Osteoblast (primary cell): Measurements from ENCODE around the gene ZNF737. TPM values are rescaled to one million over a fixed set of nuclear protein-coding genes. Genes with fewer than 3 reads are reported as not detected.
A peak's percentile ranks its signal among the peaks of the same experiment; 100 is the strongest.
"Not testable (repeated sequence)": the region's sequence is repeated elsewhere in the genome, so short reads cannot be mapped to it uniquely, and the experiment has no call there.

Experiments used
- DNase-seq: peaks from one replicate; pipeline ENCODE4 v3.0.0; 2011; ENCODE audit warnings: low spot score, mixed read lengths; ENCODE audit not compliant: insufficient read length; ENCODE audit errors: missing footprints
- H2AFZ ChIP-seq: 2 replicates; pipeline ENCODE4 v1.6.0; 2011; ENCODE audit warnings: mild to moderate bottlenecking, low read length
- H3K27ac ChIP-seq: 2 replicates; pipeline ENCODE4 v1.5.1; 2011; ENCODE audit warnings: mild to moderate bottlenecking, low read depth, low read length, moderate library complexity
- H3K27me3 ChIP-seq: 2 replicates; pipeline ENCODE4 v1.6.0; 2012; ENCODE audit warnings: mild to moderate bottlenecking, control low read depth, inconsistent platforms, low read length, moderate library complexity; ENCODE audit not compliant: insufficient read depth
- H3K36me3 ChIP-seq: 2 replicates; pipeline ENCODE4 v1.5.1; 2011; ENCODE audit warnings: mild to moderate bottlenecking, low read length, control low read depth, moderate library complexity; ENCODE audit not compliant: insufficient read depth
- H3K4me1 ChIP-seq: 2 replicates; pipeline ENCODE4 v1.5.1; 2011; ENCODE audit warnings: mild to moderate bottlenecking, low read length, control low read depth, moderate library complexity; ENCODE audit not compliant: insufficient read depth
- H3K4me2 ChIP-seq: 2 replicates; pipeline ENCODE4 v1.6.0; 2011; ENCODE audit warnings: mild to moderate bottlenecking, low read length; ENCODE audit not compliant: insufficient read depth
- H3K4me3 ChIP-seq: fragments of 200-600 bp; sonication (generic); 3 replicates; pipeline ENCODE4 v1.5.1; 2012; ENCODE audit warnings: mild to moderate bottlenecking, low read length, inconsistent platforms; ENCODE audit not compliant: insufficient read depth
- H3K79me2 ChIP-seq: 2 replicates; pipeline ENCODE4 v1.6.0; 2012; ENCODE audit warnings: mild to moderate bottlenecking, low read length, control low read depth, inconsistent platforms; ENCODE audit not compliant: insufficient read depth
- H3K9me3 ChIP-seq: 2 replicates; pipeline ENCODE4 v1.5.1; 2011; ENCODE audit warnings: low read depth, low read length, control low read depth
- H4K20me1 ChIP-seq: 2 replicates; pipeline ENCODE4 v1.6.0; 2012; ENCODE audit warnings: mild to moderate bottlenecking, low read length, control low read depth; ENCODE audit not compliant: insufficient read depth
- total RNA-seq: library from RNA; depleted of rRNA; stranded (reverse); fragments of >200 nt; gene quantifications from 2 replicates; pipeline ENCODE4 v1.2.3, GENCODE V29; 2012
- TF ChIP-seq, protein P1 (sequence below): IDR thresholded peaks from 2 replicates; pipeline ENCODE4 v1.5.1; 2011; ENCODE audit warnings: mild to moderate bottlenecking, low read depth, low read length, moderate library complexity; ENCODE audit errors: extremely low read depth

The ZNF737 gene
- total RNA-seq, result 9.8 and 14.7 TPM in 2 replicates

DNA sequence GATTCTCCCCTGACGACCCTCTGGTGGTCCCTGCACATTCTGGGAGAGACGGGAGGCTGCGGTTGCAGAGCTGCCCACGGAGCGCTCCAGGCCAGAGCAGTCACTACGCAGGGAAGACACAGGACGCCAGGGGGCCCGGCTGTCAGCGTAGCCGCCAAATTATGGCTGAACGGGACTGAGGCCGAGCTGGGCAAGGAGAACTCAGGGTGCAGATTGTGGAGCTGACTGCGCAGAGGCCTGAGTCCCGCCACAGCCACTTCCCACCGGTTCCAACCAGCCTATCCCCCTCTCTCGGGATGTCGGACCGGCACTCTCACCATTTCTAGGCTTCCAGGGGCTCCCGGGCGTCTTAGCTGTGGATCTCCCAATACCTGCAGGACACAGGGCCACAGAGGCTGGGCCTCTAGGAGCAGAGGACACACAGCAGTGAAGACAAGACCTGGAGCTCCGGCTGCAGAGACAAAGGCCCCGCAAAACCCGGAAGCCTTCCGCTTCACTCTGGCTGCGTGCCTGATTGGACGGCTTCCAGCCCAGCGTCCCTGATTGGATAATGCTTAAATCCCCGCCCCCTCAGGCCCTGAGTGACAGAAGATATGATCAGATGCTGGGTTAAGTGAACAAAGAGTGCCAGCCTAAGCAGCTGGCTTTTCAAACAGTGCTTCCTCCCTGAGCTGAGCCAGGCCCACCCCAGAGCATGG, at the start of gene ZNF737:
TSS of gene ZNF737 (minus strand) at position 461 of the 698 bp plus-strand sequence. CDS start at position 320, 141 bp downstream.
- H3K27me3 ChIP-seq, result no peaks in the 10 kb centered on the region
- TF ChIP-seq, protein P1, sequence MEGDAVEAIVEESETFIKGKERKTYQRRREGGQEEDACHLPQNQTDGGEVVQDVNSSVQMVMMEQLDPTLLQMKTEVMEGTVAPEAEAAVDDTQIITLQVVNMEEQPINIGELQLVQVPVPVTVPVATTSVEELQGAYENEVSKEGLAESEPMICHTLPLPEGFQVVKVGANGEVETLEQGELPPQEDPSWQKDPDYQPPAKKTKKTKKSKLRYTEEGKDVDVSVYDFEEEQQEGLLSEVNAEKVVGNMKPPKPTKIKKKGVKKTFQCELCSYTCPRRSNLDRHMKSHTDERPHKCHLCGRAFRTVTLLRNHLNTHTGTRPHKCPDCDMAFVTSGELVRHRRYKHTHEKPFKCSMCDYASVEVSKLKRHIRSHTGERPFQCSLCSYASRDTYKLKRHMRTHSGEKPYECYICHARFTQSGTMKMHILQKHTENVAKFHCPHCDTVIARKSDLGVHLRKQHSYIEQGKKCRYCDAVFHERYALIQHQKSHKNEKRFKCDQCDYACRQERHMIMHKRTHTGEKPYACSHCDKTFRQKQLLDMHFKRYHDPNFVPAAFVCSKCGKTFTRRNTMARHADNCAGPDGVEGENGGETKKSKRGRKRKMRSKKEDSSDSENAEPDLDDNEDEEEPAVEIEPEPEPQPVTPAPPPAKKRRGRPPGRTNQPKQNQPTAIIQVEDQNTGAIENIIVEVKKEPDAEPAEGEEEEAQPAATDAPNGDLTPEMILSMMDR, result peak; percentile 25
- peak within 1 kb of the TSS; percentile 92 for H3K27ac ChIP-seq
- peak within 1 kb of the TSS; percentile 84 for H3K4me2 ChIP-seq
- H2AFZ ChIP-seq, result peak within 1 kb of the TSS; percentile 98
- H3K79me2 ChIP-seq, result peaks cover 19% of the 10 kb centered on the region
- peak within 1 kb of the TSS; percentile 82 for H3K4me3 ChIP-seq
- H3K9me3 ChIP-seq, result no peaks in the 10 kb centered on the region
- peaks cover 3% of the 10 kb centered on the region for H3K36me3 ChIP-seq
- no peaks in the 10 kb centered on the region for H3K4me1 ChIP-seq
- no peaks in the 10 kb centered on the region for H4K20me1 ChIP-seq
- DNase-seq, result peak; percentile 95

DNA sequence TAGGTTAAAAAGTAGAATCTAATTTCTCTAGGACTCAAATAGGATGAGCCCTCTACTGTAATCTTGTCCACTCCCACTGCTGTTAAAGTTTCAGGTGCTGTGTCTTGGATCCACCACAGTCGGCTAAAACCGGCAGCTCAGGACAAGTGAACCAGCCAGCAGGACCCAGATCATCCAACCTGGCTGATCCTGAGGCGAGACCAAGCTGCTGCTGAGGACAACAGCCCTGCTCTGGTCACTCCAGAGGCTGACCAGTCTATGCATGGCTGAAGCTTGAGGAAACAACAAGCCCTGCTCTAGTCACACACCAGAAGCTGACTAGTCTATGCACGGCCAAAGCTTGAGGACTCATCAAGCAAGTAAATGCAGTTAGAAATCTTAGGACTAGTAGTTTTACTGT, 49.4 kb upstream of the ZNF737 start:
- not testable (repeated sequence) for H3K4me3 ChIP-seq, H3K9me3 ChIP-seq, H3K36me3 ChIP-seq, H3K4me2 ChIP-seq, H3K27me3 ChIP-seq, H3K27ac ChIP-seq, H3K4me1 ChIP-seq, H2AFZ ChIP-seq, DNase-seq, H4K20me1 ChIP-seq, H3K79me2 ChIP-seq

DNA sequence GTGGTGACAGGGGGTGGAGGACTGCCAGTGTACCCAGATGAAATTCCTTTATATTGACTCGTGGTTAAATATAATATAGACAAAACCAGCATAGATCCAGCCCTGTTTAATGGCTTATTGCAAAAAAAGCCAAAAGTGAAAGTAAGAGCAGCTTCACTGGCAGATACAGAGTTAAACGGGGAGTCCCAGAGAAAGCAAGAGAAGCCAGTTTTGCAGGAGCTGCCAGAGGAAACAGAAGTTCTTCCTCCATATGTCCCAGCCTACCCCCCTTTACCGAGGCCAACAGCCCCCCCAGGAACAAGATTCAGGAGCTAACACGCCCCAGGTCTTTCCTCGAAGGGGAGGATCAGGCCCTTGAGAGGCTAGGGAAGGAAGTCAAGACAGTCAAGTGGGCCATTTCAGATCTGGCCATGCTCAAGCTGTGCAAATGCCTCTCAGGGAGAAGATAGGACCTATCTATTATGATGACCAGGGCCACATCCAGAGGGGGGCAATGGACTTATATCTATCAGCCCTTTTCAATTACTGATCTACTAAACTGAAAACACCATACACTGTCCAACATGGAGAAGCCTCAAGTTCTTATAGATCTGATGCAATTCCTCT, 47.2 kb upstream of the ZNF737 start:
- Histone ChIP-seq H2AFZ (peak overlapping the region; percentile 9), H3K36me3 (no peaks in the 10 kb centered on the region), H3K4me3 (peak overlapping the region; percentile 52), H3K4me1 (no peaks in the 10 kb centered on the region), H3K9me3 (no peaks in the 10 kb centered on the region), H3K79me2 (no peaks in the 10 kb centered on the region), H4K20me1 (no peaks in the 10 kb centered on the region), H3K27ac (no peak overlapping the region), H3K4me2 (peak overlapping the region; percentile 48), H3K27me3 (no peaks in the 10 kb centered on the region)
- TF ChIP-seq, protein P1, result no peak
- DNase-seq, result peak; percentile 48

DNA sequence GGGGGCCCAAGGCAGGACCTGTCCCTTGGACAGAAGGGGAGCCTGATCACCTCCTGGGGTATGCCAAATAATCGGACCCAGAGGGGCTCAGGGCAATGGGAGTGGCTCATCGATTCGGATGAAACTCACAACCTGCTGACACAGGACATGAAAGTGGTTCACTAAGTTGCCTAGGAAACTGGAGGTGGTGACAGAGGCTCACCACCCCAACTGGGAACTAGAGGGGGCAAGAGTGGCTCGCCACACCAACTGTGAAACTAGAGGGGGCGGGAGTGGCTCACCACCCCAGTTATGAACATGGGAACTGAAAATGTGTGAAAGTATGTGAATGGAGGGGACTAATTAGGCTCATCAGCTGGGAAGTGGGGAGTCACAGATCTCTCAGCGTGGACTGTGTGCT, 46.3 kb upstream of the ZNF737 start:
- H2AFZ ChIP-seq, result peak overlapping the region; percentile 9
- H3K27ac ChIP-seq, result no peak overlapping the region

More for the DNA sequence above, 46.3 kb upstream of the ZNF737 start:
- TF ChIP-seq, protein P1, result no peak
- DNase-seq, result no peak
- Histone ChIP-seq H3K27me3 (no peaks in the 10 kb centered on the region), H3K4me3 (no peak overlapping the region), H3K4me1 (no peaks in the 10 kb centered on the region), H4K20me1 (no peaks in the 10 kb centered on the region), H3K9me3 (no peaks in the 10 kb centered on the region), H3K79me2 (no peaks in the 10 kb centered on the region), H3K36me3 (no peaks in the 10 kb centered on the region), H3K4me2 (no peak overlapping the region)
